Muscle of leg (tissue), 11 donors: ENCODE data around the gene ROBO2. TPM values are rescaled to one million over a fixed set of nuclear protein-coding genes. Genes with fewer than 3 reads are reported as not detected.

Experiments used
- DNase-seq: peaks from one replicate; pipeline ENCODE4 v3.0.0; 2013
- H3K27ac ChIP-seq: one replicate; pipeline ENCODE4 v1.5.1; 2013; ENCODE audit warnings: mild to moderate bottlenecking, low read length, control low read depth
- H3K27me3 ChIP-seq: one replicate; pipeline ENCODE4 v1.6.1; 2013; ENCODE audit warnings: low read length; ENCODE audit not compliant: control insufficient read depth, insufficient read depth
- H3K36me3 ChIP-seq: one replicate; pipeline ENCODE4 v1.6.1; 2013; ENCODE audit warnings: low read length; ENCODE audit not compliant: control insufficient read depth, insufficient read depth
- H3K4me1 ChIP-seq: one replicate; pipeline ENCODE4 v1.6.1; 2013; ENCODE audit warnings: low read length; ENCODE audit not compliant: control insufficient read depth, insufficient read depth
- H3K4me3 ChIP-seq: one replicate; pipeline ENCODE4 v1.5.1; 2013; ENCODE audit warnings: low read length, control low read depth
- H3K9me3 ChIP-seq: replicated peaks from 2 replicates; pipeline ENCODE4 v1.6.1; 2013; ENCODE audit warnings: low read depth, low read length; ENCODE audit not compliant: control insufficient read depth
- WGBS: methylation state at CpG from one replicate; pipeline ENCODE4 v1.1.5; 2013; ENCODE audit warnings: missing lambda C conversion rate; ENCODE audit not compliant: insufficient coverage; 5-methylcytosine and 5-hydroxymethylcytosine counted together
- polyA plus RNA-seq, 8 donors: library from polyadenylated mRNA; unstranded; fragments of 120-200 nt; gene quantifications; one replicate each; pipeline versions ENCODE4 v1.2.1 to v1.2.3, GENCODE V29; 2013; ENCODE audit warnings: inconsistent platforms in 1 of 8, low replicate concordance in 1 of 8; ENCODE audit not compliant: insufficient read length in 8 of 8, insufficient read depth in 1 of 8
- total RNA-seq: library from RNA; stranded (reverse); fragments of 120-200 nt; gene quantifications from one replicate; pipeline ENCODE4 v1.2.4, GENCODE V29; 2013

ROBO2 gene
- total and polyA plus RNA-seq, 9 donors = 2.8 to 14.6 (median 4.8) TPM

DNA sequence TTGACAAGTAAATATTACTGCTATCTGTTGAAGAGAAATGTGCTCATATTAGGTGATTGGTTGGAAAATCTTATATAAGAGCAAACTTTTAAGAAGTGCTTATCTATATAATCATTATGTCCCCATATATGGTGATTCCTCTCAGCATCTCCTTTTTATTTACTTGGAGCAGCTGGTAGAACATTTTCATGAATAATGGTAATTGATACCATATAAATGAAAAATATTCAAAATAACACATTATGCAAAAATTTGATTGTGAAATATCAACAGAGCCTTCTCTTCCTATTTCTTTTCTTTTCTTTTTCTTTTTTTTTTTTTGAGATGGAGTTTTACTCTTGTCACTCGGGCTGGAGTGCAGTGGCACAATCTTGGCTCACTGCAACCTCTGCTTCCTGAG is 56.2 kb downstream of the ROBO2 start:
- DNase-seq = no peak
- H3K27me3 ChIP-seq = no peaks in the 10 kb centered on the region
- no CpG with 5 or more reads among the region's 1 CpG for WGBS
- no peak overlapping the region for H3K27ac ChIP-seq
- no peaks in the 10 kb centered on the region for H3K36me3 ChIP-seq
- no peaks in the 10 kb centered on the region for H3K9me3 ChIP-seq
- H3K4me3 ChIP-seq = no peak overlapping the region
- H3K4me1 ChIP-seq = no peaks in the 10 kb centered on the region

DNA sequence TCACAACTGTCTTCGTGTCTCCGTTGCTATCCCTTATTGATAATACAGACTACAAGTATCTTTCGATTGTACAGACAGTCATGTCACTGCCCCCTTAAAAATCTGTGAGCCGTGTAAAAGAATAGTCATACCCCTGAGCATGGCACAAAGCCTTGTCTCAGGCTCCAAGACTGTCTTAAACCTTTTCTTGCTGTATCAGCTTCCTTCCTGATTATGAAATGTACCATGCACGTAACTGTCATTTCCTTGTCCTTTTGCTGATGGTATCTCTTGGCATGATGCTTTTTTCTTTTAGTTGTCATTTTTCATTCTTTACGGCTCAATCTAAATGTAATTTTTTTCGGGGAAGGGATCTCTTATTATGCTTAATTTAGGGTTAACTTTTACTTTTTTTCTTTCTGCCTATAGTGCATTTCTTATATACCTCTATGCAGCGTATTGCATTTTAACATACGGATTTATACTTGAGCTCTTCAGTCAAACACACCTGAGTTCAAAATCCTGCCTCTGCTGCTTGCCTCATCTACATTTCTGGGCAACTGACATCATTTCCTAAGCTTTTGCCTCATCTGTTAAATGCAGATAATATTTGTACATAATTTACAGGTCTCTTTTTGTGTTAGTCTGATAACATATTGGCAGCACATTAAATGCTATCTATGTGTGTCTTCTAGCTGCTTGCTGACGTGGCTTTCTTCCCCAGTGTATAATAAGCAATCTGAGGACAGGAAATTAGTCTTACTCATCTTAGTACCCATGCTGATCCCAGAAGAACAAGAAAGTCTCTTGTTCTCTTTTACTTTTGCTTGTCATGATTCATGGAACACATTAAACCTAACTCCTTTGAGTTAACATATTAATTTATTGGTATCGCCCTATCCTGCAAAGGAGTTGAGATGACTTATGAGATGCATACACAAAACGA is 57.3 kb downstream of the ROBO2 start:
- Histone ChIP-seq H3K27ac (no peak overlapping the region), H3K4me1 (no peaks in the 10 kb centered on the region), H3K27me3 (no peaks in the 10 kb centered on the region), H3K9me3 (no peaks in the 10 kb centered on the region), H3K4me3 (no peak overlapping the region), H3K36me3 (no peaks in the 10 kb centered on the region)
- DNase-seq = no peak
- WGBS = 94% methylated on average over 4 of the region's 12 CpGs

DNA sequence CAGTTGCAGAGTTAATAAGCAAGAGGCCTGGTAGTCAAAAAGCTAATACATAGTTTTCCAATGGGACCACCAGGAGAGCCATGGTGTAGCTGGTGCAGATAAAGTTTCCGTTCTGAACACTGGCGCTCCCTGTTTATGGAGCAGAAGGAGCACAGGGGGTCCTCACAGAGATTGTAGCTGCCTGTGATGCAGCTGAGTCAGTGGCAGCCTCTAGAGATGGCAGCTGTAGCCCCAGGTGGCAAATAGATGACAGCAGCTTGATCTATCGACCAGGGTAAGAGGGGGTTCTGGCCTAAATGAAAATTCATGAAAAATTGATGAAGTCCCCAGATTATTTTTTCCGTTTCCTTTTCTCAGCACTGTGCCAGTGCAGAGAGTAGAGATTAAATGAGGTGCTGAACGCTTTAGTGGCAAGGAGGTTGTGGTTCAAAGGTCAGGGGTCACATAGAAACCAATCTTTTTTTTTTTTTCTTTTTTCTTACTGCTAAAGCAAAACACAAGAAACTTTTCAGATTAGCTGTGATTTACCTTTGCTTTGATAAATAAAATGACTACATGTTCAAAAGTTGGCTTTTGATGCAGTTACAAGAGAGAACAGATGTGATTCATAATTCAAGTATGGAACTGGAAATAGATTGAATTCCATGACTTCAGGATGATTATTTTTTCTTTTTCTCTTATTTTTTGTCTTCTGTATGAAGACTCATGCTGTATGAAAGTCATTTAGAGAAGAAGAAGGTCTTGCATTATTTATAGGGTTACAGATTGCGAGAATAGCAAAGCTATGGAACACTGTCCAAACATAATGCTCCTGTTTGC is 63.3 kb downstream of the ROBO2 start:
- no peak for DNase-seq
- Histone ChIP-seq H3K27ac (no peak overlapping the region), H3K9me3 (no peaks in the 10 kb centered on the region), H3K27me3 (no peaks in the 10 kb centered on the region), H3K36me3 (no peaks in the 10 kb centered on the region), H3K4me3 (no peak overlapping the region), H3K4me1 (no peaks in the 10 kb centered on the region)
- 89% methylated on average over 2 of the region's 6 CpGs for WGBS

- DNase-seq = no peak
- H3K9me3 ChIP-seq = no peaks in the 10 kb centered on the region
- no peaks in the 10 kb centered on the region for H3K36me3 ChIP-seq
- no peaks in the 10 kb centered on the region for H3K27me3 ChIP-seq
- WGBS = no CpG with 5 or more reads among the region's 2 CpGs
- no peak overlapping the region for H3K27ac ChIP-seq
- H3K4me1 ChIP-seq = no peaks in the 10 kb centered on the region
- H3K4me3 ChIP-seq = no peak overlapping the region
These were observed 82.8 kb downstream of the ROBO2 start for GRCh38 chr3:77122652-77123051.

DNA sequence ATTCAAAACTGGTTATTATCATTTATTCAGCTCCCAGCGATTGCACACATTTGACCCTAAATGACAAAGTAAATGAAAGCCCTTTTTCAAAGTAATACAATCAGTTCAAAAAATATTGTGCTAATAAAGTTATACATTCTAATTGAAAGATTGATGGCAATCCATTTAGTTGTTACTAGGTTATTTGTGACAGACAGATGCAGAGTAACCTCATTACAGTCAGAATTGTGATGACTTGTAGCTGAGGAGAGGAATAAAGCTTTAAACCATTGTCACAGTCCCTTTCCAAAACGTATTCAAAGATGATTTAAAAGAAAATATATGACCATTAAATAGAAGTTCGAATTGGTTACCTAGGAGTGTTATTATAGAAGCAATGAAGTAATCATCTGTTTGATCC is 86.1 kb downstream of the ROBO2 start:
- no CpG with 5 or more reads among the region's 3 CpGs for WGBS

DNA sequence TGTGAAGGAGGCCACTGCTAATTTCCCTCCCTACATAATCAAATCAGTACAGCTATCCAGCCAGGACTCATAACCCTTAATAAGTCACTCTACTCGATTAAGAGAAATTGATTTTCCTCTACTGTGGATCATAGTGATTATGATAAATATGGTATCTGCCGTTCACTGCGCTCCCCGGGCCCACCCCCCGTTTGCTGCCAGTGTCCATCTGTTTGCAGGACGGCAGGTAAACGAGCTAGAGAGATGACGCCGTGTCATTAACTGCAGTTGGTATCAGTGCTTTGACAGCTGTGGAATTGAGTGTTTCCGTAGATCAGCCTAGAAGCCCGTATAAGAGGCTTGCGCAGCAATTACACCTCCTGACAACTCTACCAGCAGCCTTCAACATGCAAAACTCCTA is 94.9 kb downstream of the ROBO2 start:
- no peak overlapping the region for H3K4me3 ChIP-seq
- H3K36me3 ChIP-seq = no peaks in the 10 kb centered on the region
- no peaks in the 10 kb centered on the region for H3K4me1 ChIP-seq
- no peaks in the 10 kb centered on the region for H3K27me3 ChIP-seq
- H3K9me3 ChIP-seq = no peaks in the 10 kb centered on the region
- WGBS = 72% methylated on average over 9 of the region's 12 CpGs
- no peak overlapping the region for H3K27ac ChIP-seq
- DNase-seq = no peak

More for the DNA sequence above, 86.1 kb downstream of the ROBO2 start:
- no peak for DNase-seq
- Histone ChIP-seq H3K9me3 (no peaks in the 10 kb centered on the region), H3K27me3 (no peaks in the 10 kb centered on the region), H3K27ac (no peak overlapping the region), H3K4me3 (no peak overlapping the region), H3K4me1 (no peaks in the 10 kb centered on the region), H3K36me3 (no peaks in the 10 kb centered on the region)

DNA sequence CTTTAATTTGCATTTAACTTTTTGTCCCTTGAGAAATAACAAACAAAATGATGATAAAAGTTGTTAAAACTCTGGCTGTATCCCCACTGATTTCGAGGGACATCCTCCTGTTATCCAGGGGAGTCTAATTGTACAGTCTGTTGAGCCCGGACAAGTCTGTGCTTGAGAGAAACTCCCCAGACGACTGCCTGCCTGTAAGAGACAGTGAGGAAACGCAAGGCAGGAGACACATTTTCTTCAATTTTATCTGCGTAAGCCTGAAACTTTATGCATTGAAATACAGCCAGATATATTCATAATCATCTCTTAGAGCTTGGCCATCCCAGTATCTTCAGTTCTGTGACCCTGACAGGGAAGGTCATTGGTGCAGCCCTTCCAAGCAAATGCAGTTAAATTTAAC is 97.7 kb downstream of the ROBO2 start:
- WGBS = 66% methylated on average over 4 of the region's 5 CpGs

DNA sequence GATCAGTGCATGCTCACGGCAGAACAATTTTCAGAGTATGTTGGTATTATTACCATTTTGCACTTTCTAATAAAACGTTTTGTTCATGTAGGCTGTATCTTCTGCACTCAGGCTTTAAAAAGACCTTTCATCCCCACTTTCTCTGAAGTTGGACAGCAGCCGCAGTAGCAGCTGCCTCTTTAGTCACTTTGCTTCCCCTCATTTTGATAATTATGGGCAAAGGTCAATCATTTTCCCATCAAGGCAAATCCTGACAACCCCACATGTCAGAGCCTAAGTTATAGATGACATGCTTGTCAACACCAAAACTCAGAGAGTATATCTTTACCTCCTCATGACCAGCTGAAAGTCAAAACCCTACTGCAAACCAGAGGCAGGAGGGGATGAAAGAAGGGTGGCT is 99.7 kb downstream of the ROBO2 start:
- Histone ChIP-seq H3K9me3 (no peaks in the 10 kb centered on the region), H3K4me3 (no peak overlapping the region), H3K27ac (no peak overlapping the region), H3K4me1 (no peaks in the 10 kb centered on the region), H3K27me3 (no peaks in the 10 kb centered on the region), H3K36me3 (no peaks in the 10 kb centered on the region)
- WGBS = no CpG with 5 or more reads among the region's 3 CpGs
- DNase-seq = no peak

More for the DNA sequence above, 97.7 kb downstream of the ROBO2 start:
- no peak overlapping the region for H3K27ac ChIP-seq
- no peaks in the 10 kb centered on the region for H3K4me1 ChIP-seq
- no peak for DNase-seq
- no peaks in the 10 kb centered on the region for H3K9me3 ChIP-seq
- no peak overlapping the region for H3K4me3 ChIP-seq
- no peaks in the 10 kb centered on the region for H3K27me3 ChIP-seq
- H3K36me3 ChIP-seq = no peaks in the 10 kb centered on the region

- Histone ChIP-seq H3K36me3 (no peaks in the 10 kb centered on the region), H3K27ac (no peak overlapping the region), H3K4me3 (no peak overlapping the region), H3K4me1 (no peaks in the 10 kb centered on the region), H3K9me3 (no peaks in the 10 kb centered on the region), H3K27me3 (no peaks in the 10 kb centered on the region)
- WGBS = 80% methylated on average over 1 of the region's 3 CpGs
- no peak for DNase-seq
These were observed 101.5 kb downstream of the ROBO2 start for GRCh38 chr3:77141423-77141822.

- H3K36me3 ChIP-seq = no peaks in the 10 kb centered on the region
- 60% methylated on average over 1 of the region's 6 CpGs for WGBS
- H3K4me3 ChIP-seq = no peak overlapping the region
- DNase-seq = no peak
- no peaks in the 10 kb centered on the region for H3K27me3 ChIP-seq
- no peaks in the 10 kb centered on the region for H3K9me3 ChIP-seq
- no peaks in the 10 kb centered on the region for H3K4me1 ChIP-seq
- H3K27ac ChIP-seq = no peak overlapping the region
These were observed 102.7 kb downstream of the ROBO2 start for GRCh38 chr3:77142578-77142977.
